GM19238 (cell line): ENCODE measurements around the gene USP48.
"Not testable (repeated sequence)": the region's sequence is repeated elsewhere in the genome, so short reads cannot be mapped to it uniquely, and the experiment has no call there.

Experiments
- DNase-seq: peaks from one replicate; pipeline ENCODE4 v3.0.0; 2011; ENCODE audit warnings: low spot score; ENCODE audit not compliant: insufficient read length

USP48 gene

GRCh38 chr1:21701401-21701800 is 81.5 kb downstream of the USP48 start:
- no peak for DNase-seq

- DNase-seq = no peak
Measured at GRCh38 chr1:21700094-21700493, 82.9 kb downstream of the USP48 start.

DNA sequence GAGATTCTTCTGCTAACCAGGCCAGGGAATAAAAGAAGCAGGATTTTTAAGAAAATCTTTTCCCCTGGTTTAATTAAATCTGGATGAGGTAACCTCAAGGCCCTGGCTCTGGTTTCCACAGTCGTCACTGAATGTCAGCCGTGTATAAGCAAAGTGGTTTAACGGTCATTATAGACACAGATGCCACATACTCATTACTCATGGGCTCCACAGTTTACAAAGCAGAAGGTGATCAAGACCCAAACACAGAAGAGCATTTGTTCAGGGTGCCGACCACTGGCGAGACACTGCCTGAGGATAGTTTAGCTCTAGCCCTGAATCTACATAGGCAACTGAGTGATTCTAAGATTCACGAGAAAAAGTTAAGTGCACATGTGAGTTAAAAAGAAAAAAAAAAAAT is 86.0 kb downstream of the USP48 start:
- no peak for DNase-seq

DNA sequence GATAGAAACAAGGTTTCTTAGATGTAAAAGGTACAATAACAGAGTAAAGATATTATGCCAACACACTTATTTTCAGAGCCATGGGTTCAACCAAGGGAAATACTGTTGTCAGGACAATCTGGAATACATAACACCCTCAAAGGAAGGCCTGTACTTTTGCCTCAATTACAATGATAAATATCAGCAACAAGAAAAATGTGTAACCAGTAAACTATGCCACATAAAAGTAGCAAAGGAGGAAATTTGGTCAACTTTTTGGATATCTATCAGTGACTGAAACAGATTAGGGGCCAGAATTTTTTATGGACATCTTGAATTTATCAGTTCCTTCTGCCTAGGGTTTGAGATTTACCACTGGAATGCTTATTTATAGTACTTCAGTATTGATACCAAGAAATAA is 89.2 kb downstream of the USP48 start:
- no peak for DNase-seq

- no peak for DNase-seq
Measured at GRCh38 chr1:21691739-21692138, 91.2 kb downstream of the USP48 start.

- DNase-seq = no peak
Measured at GRCh38 chr1:21689661-21690372, 93.1 kb downstream of the USP48 start.

- DNase-seq = no peak
Measured at GRCh38 chr1:21687081-21687529, 95.8 kb downstream of the USP48 start.

GRCh38 chr1:21685946-21686678 is 96.8 kb downstream of the USP48 start:
- DNase-seq = no peak

- no peak for DNase-seq
Measured at GRCh38 chr1:21681426-21681825, 101.5 kb downstream of the USP48 start.

DNA sequence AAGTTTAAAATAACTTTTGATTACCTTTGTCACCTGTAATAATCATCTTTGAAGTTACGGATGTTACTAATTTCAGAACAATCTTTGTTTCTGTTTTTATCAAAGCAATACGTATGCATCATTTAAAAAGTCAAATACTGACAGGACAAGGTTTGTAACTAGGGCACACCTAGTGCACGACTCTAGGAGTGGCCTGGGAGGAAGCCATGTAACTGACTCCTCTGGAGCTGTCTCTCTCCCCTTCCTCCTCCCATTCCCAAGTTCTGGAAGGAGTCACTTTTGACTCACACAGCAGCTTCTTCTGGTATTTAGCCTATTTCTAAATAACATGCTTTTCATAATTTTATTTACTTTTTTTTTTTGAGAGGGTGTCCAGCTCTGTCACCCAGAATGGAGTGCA is 102.0 kb downstream of the USP48 start:
- DNase-seq = no peak

DNA sequence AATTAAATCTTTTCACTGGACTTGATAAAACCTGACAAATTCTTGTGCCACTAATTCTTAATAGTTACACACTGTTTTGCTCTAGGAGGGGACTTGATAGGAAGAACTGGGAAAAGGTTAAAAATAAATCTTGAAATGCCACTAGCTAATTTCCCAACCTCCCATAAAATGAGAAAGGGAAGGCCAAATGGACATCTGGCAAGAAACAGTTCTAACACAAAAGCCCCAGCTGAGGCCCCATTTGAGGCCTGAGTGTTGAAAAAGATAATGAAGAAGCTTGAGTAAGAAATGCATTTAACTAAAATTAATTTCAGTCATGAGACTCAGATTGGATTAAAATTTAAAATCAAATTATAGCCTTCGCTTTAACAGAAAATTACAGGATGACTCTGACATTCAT is 102.6 kb downstream of the USP48 start:
- no peak for DNase-seq

GRCh38 chr1:21677168-21677567 is 105.8 kb downstream of the USP48 start:
- no peak for DNase-seq

DNA sequence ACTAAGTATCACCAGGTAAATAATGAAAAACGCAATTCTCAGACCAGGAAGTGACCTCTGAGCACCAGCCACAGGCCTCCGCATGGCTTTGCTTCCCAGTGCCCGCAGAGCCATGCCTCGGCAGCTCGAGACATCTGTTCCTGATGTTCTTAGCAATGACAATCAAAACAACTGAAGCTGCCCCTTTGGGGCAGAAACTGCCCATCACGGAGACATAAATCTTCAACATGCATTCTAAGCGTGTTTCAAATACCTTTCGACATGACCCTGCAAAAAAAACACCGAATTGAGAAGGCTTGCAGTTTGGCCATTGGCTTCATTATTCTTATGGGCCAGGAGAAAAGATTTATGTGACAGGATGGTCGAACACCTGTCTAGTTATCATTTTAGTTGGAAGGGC is 108.0 kb downstream of the USP48 start:
- no peak for DNase-seq

DNA sequence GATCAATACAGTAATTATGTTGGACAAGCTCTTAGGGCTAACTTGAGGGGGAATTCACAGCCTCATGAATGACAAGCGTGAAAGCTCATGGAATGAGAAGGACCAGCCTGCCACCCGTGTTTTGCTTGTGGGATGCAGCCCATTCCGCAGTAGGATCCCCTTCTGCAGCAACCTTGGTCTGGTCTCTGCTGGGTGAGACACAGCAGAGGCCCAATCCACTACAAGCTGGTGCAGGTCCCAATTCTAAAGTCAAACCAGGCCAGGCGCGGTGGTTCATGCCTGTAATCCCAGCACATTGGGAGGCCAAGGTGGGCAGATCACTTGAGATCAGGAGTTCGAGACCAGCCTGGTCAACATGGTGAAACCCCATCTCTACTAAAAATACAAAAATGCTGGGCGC is 109.1 kb downstream of the USP48 start:
- DNase-seq = not testable (repeated sequence)

DNA sequence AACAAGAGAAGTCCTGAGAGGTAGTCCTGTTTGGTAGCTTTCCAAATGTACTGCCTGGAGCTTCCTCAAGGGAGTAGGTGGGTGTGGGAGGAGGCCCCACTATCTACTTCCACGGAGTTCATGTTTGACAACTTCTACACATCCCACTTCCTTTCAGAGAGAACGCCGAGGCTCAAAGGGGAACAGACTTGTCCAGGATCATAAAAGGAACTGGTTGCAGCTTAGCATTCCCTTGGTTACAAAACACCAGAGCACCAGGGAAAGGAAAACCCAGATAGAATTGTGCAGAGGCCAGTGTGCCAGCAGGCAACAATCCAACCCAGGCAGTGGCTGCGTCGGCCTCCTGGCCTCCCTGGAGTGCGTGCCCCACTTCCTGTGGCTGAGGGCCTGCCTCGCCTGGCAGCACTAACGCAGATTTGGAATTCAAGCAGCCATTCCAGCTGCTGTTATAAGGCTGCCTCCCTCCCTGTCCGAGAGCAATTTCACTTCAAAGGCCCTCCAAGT is 109.6 kb downstream of the USP48 start:
- DNase-seq = no peak

GRCh38 chr1:21672478-21673276 is 110.3 kb downstream of the USP48 start:
- DNase-seq = no peak

- DNase-seq = no peak
Measured at GRCh38 chr1:21671915-21672314, 111.0 kb downstream of the USP48 start.

- DNase-seq = no peak
Measured at GRCh38 chr1:21670956-21671902, 111.7 kb downstream of the USP48 start.

- no peak for DNase-seq
Measured at GRCh38 chr1:21670059-21670881, 112.7 kb downstream of the USP48 start.
